Stomach smooth muscle (tissue), 2 donors: ENCODE data around the gene DGKG.

Experiments
- H3K27ac ChIP-seq: one replicate; pipeline ENCODE4 v1.7.0; 2013; ENCODE audit warnings: mild to moderate bottlenecking, low read length, inconsistent platforms
- H3K27me3 ChIP-seq, 2 donors: one replicate each; pipeline ENCODE4 v1.7.0; 2013; ENCODE audit warnings: low read length in 2 of 2; ENCODE audit not compliant: insufficient read depth in 2 of 2, control insufficient read depth in 1 of 2
- H3K36me3 ChIP-seq, 2 donors: one replicate each; pipeline ENCODE4 v1.7.0; 2013; ENCODE audit warnings: low read length in 2 of 2; ENCODE audit not compliant: control insufficient read depth in 2 of 2, insufficient read depth in 2 of 2
- H3K4me1 ChIP-seq: one replicate; pipeline ENCODE4 v1.7.0; 2013; ENCODE audit warnings: low read length; ENCODE audit not compliant: control insufficient read depth, insufficient read depth
- H3K4me3 ChIP-seq, 2 donors: one replicate each; pipeline ENCODE4 v1.7.0; 2013; ENCODE audit warnings: low read length in 2 of 2
- H3K9ac ChIP-seq, 2 donors: one replicate each; pipeline ENCODE4 v1.7.0; 2013; ENCODE audit warnings: low read length in 2 of 2, mild to moderate bottlenecking in 1 of 2
- H3K9me3 ChIP-seq, 2 donors: one replicate each; pipeline ENCODE4 v1.7.0; 2013; ENCODE audit warnings: low read length in 2 of 2; ENCODE audit not compliant: control insufficient read depth in 2 of 2
- donor health status: healthy.
- donor health status: Pancreatic carcinoma.

DGKG gene

GRCh38 chr3:186277268-186277909 lies 84.6 kb downstream of the DGKG start:
- Histone ChIP-seq H3K27ac (no peak overlapping the region), H3K9ac (no peak overlapping the region), H3K9me3 (no peaks in the 10 kb centered on the region), H3K4me3 (no peak overlapping the region), H3K4me1 (peaks cover 8% of the 10 kb centered on the region), H3K36me3 (peaks cover 29 to 42% of the 10 kb centered on the region in 2 donors), H3K27me3 (no peaks in the 10 kb centered on the region)

- Histone ChIP-seq H3K4me1 (no peaks in the 10 kb centered on the region), H3K36me3 (peaks cover 29 to 50% of the 10 kb centered on the region in 2 donors), H3K27me3 (no peaks in the 10 kb centered on the region), H3K4me3 (no peak overlapping the region), H3K9me3 (no peaks in the 10 kb centered on the region), H3K27ac (no peak overlapping the region), H3K9ac (no peak overlapping the region)
These were observed 86.6 kb downstream of the DGKG start for GRCh38 chr3:186275436-186275835.

GRCh38 chr3:186273586-186273985 lies 88.4 kb downstream of the DGKG start:
- H3K27me3 ChIP-seq = no peaks in the 10 kb centered on the region
- H3K36me3 ChIP-seq = peaks cover 15 to 39% of the 10 kb centered on the region in 2 donors
- H3K9ac ChIP-seq = no peak overlapping the region
- no peaks in the 10 kb centered on the region for H3K9me3 ChIP-seq
- H3K4me1 ChIP-seq = no peaks in the 10 kb centered on the region
- H3K27ac ChIP-seq = no peak overlapping the region
- H3K4me3 ChIP-seq = no peak overlapping the region

GRCh38 chr3:186270701-186271100 lies 91.3 kb downstream of the DGKG start:
- Histone ChIP-seq H3K9me3 (no peaks in the 10 kb centered on the region), H3K36me3 (peaks cover 13 to 29% of the 10 kb centered on the region in 2 donors), H3K9ac (no peak overlapping the region), H3K4me3 (no peak overlapping the region), H3K4me1 (no peaks in the 10 kb centered on the region), H3K27ac (no peak overlapping the region), H3K27me3 (no peaks in the 10 kb centered on the region)

GRCh38 chr3:186268616-186269448 lies 93.2 kb downstream of the DGKG start:
- H3K9me3 ChIP-seq = no peaks in the 10 kb centered on the region
- peaks cover 10 to 25% of the 10 kb centered on the region in 2 donors for H3K36me3 ChIP-seq
- H3K4me1 ChIP-seq = peaks cover 8% of the 10 kb centered on the region
- no peak overlapping the region for H3K4me3 ChIP-seq
- no peak overlapping the region for H3K9ac ChIP-seq
- no peaks in the 10 kb centered on the region for H3K27me3 ChIP-seq
- no peak overlapping the region for H3K27ac ChIP-seq

- Histone ChIP-seq H3K4me3 (no peak overlapping the region), H3K27ac (no peak overlapping the region), H3K9ac (no peak overlapping the region), H3K27me3 (no peaks in the 10 kb centered on the region), H3K4me1 (peaks cover 11% of the 10 kb centered on the region), H3K9me3 (no peaks in the 10 kb centered on the region), H3K36me3 (peaks cover 10 to 25% of the 10 kb centered on the region in 2 donors)
These were observed 94.3 kb downstream of the DGKG start for GRCh38 chr3:186267758-186268157.

GRCh38 chr3:186264608-186265400 lies 97.2 kb downstream of the DGKG start:
- Histone ChIP-seq H3K4me3 (no peak overlapping the region), H3K9ac (no peak overlapping the region), H3K36me3 (peaks cover 13 to 20% of the 10 kb centered on the region in 2 donors), H3K9me3 (no peaks in the 10 kb centered on the region), H3K4me1 (peaks cover 11% of the 10 kb centered on the region), H3K27ac (peak overlapping the region; percentile 18), H3K27me3 (no peaks in the 10 kb centered on the region)

- no peaks in the 10 kb centered on the region for H3K27me3 ChIP-seq
- no peak overlapping the region for H3K27ac ChIP-seq
- H3K9me3 ChIP-seq = no peaks in the 10 kb centered on the region
- H3K36me3 ChIP-seq = peaks cover 20 to 26% of the 10 kb centered on the region in 2 donors
- no peak overlapping the region for H3K9ac ChIP-seq
- peaks cover 13% of the 10 kb centered on the region for H3K4me1 ChIP-seq
- H3K4me3 ChIP-seq = no peak overlapping the region
These were observed 100.4 kb downstream of the DGKG start for GRCh38 chr3:186261638-186262037.

- H3K4me1 ChIP-seq = peaks cover 13% of the 10 kb centered on the region
- no peak overlapping the region for H3K27ac ChIP-seq
- H3K9me3 ChIP-seq = no peaks in the 10 kb centered on the region
- peaks cover 28 to 30% of the 10 kb centered on the region in 2 donors for H3K36me3 ChIP-seq
- H3K27me3 ChIP-seq = no peaks in the 10 kb centered on the region
- H3K9ac ChIP-seq = no peak overlapping the region
- no peak overlapping the region for H3K4me3 ChIP-seq
These were observed 101.3 kb downstream of the DGKG start for GRCh38 chr3:186260726-186261125.

- H3K9me3 ChIP-seq = no peaks in the 10 kb centered on the region
- H3K9ac ChIP-seq = peak overlapping the region in 1 of 2 donors; percentile 21
- H3K36me3 ChIP-seq = peaks cover 30 to 34% of the 10 kb centered on the region in 2 donors
- no peak overlapping the region for H3K4me3 ChIP-seq
- peaks cover 11% of the 10 kb centered on the region for H3K4me1 ChIP-seq
- H3K27me3 ChIP-seq = no peaks in the 10 kb centered on the region
- no peak overlapping the region for H3K27ac ChIP-seq
These were observed 102.2 kb downstream of the DGKG start for GRCh38 chr3:186259612-186260383.
